ENCODE data around the gene SCYL3. TPM values are rescaled to one million over a fixed set of nuclear protein-coding genes. Genes with fewer than 3 reads are reported as not detected.

Gene SCYL3
- total and polyA plus RNA-seq, 2 experiments from 2014 or later, result 2.2 to 6.8 TPM

- no peaks in the 10 kb centered on the region; the same call in 2 of the 3 replicates for H3K9me3 Mint-ChIP-seq
- Histone ChIP-seq H3K4me3 (no peak overlapping the region), H3K79me2 (replicated peaks; ENCODE audit: insufficient read depth) (no peaks in the 10 kb centered on the region), H3K27ac (ENCODE audit: low read depth) (no peak overlapping the region), H3K4me2 (no peak overlapping the region), H4K20me1 (replicated peaks; ENCODE audit: insufficient read depth) (no peaks in the 10 kb centered on the region; the same call in 1 of the 2 replicates), H3K9me2 (ENCODE audit: insufficient read depth) (no peaks in the 10 kb centered on the region), H3K4me1 (ENCODE audit: insufficient read depth) (no peaks in the 10 kb centered on the region), H3K36me3 (ENCODE audit: insufficient read depth) (peaks cover 33% of the 10 kb centered on the region), H2AFZ (no peak overlapping the region), H3F3A (replicated peaks; ENCODE audit: low read depth) (no peaks in the 10 kb centered on the region), H3K27me3 (ENCODE audit: insufficient read depth) (no peaks in the 10 kb centered on the region)
- TF ChIP-seq EZH2 (IDR thresholded peaks at IDR 0.05; ENCODE audit: low read depth, unreplicated experiment), result no peak
- no peak for TF ChIP-seq POLR2AphosphoS5 (IDR thresholded peaks at IDR 0.05; ENCODE audit: low read depth)
- no peak for TF ChIP-seq EZH2phosphoT487 (IDR thresholded peaks at IDR 0.05; ENCODE audit: unreplicated experiment)
- no peaks in the 10 kb centered on the region for H3K4me1 Mint-ChIP-seq
- no peak overlapping the region for H3K27ac Mint-ChIP-seq
- H3K27me3 Mint-ChIP-seq (ENCODE audit: insufficient read depth, low read depth, poor library complexity), result no peaks in the 10 kb centered on the region
- H3K36me3 Mint-ChIP-seq (ENCODE audit: low read depth), result peaks cover 31% of the 10 kb centered on the region
- no peak overlapping the region for H3K4me3 Mint-ChIP-seq
- ATAC-seq (no peak), DNase-seq (ENCODE audit: low spot score) (no peak)
Observed at GRCh38 chr1:169821500-169821899, 72.2 kb downstream of the SCYL3 start.

- H3K79me2 ChIP-seq (replicated peaks; ENCODE audit: insufficient read depth), result no peaks in the 10 kb centered on the region
- H3K27me3 Mint-ChIP-seq (ENCODE audit: insufficient read depth, low read depth, poor library complexity), result no peaks in the 10 kb centered on the region
- H3K4me2 ChIP-seq, result no peak overlapping the region
- H3K27me3 ChIP-seq (ENCODE audit: insufficient read depth), result no peaks in the 10 kb centered on the region
- H3K9me3 Mint-ChIP-seq, result no peaks in the 10 kb centered on the region; the same call in 1 of the 3 replicates
- no peak overlapping the region for H3K4me3 ChIP-seq
- no peak overlapping the region for H3K27ac ChIP-seq (ENCODE audit: low read depth)
- no peaks in the 10 kb centered on the region for H3F3A ChIP-seq (replicated peaks; ENCODE audit: low read depth)
- peaks cover 48% of the 10 kb centered on the region for H3K36me3 Mint-ChIP-seq (ENCODE audit: low read depth)
- H3K4me1 ChIP-seq (ENCODE audit: insufficient read depth), result no peaks in the 10 kb centered on the region
- H3K27ac Mint-ChIP-seq, result no peak overlapping the region
- DNase-seq (ENCODE audit: low spot score) (no peak), ATAC-seq (no peak)
- H3K4me3 Mint-ChIP-seq, result no peak overlapping the region
- H3K9me2 ChIP-seq (ENCODE audit: insufficient read depth), result no peaks in the 10 kb centered on the region
- H4K20me1 ChIP-seq (replicated peaks; ENCODE audit: insufficient read depth), result no peaks in the 10 kb centered on the region
- H3K36me3 ChIP-seq (ENCODE audit: insufficient read depth), result peaks cover 15% of the 10 kb centered on the region
- no peaks in the 10 kb centered on the region for H3K4me1 Mint-ChIP-seq
- H2AFZ ChIP-seq, result no peak overlapping the region
- TF ChIP-seq STAT1 (IDR thresholded peaks at IDR 0.05; ENCODE audit: unreplicated experiment), result no peak
- no peak for TF ChIP-seq ZNF114 (CRISPR knock-in tag; IDR thresholded peaks at IDR 0.05)
- no peak for TF ChIP-seq CREB1 (CRISPR knock-in tag; IDR thresholded peaks at IDR 0.05; ENCODE audit: low read depth)
- no peak for TF ChIP-seq CTCF (conservative IDR thresholded peaks at IDR 0.05; ENCODE audit: low read depth in 2 of 2)
- no peak for TF ChIP-seq ZNF331 (CRISPR knock-in tag; IDR thresholded peaks at IDR 0.05; ENCODE audit: low read depth)
- no peak for TF ChIP-seq REST (IDR thresholded peaks at IDR 0.05; ENCODE audit: unreplicated experiment)
- TF ChIP-seq EZH2phosphoT487 (IDR thresholded peaks at IDR 0.05; ENCODE audit: unreplicated experiment), result no peak
- no peak for TF ChIP-seq ETS1 (IDR thresholded peaks at IDR 0.05)
- no peak for TF ChIP-seq EZH2 (IDR thresholded peaks at IDR 0.05; ENCODE audit: low read depth, unreplicated experiment)
Observed at GRCh38 chr1:169816617-169817016, 77.1 kb downstream of the SCYL3 start.
